NT2/D1 (cell line): ENCODE results near the gene AFMID.

ENCODE experiments used
- SUZ12 ChIP-seq: IDR thresholded peaks from 2 replicates; pipeline ENCODE4 v1.6.1; 2011; ENCODE audit not compliant: insufficient read length, insufficient read depth; ENCODE audit errors: extremely low read depth
- YY1 ChIP-seq: IDR thresholded peaks from 2 replicates; pipeline ENCODE4 v1.6.1; 2011; ENCODE audit not compliant: insufficient read length, insufficient read depth
- ZNF274 ChIP-seq: IDR thresholded peaks from 2 replicates; pipeline ENCODE4 v1.6.1; 2011; ENCODE audit warnings: mild to moderate bottlenecking, low read depth, low read length

GRCh38 chr17:78233678-78234077, 46.5 kb downstream of the AFMID start:
- TF ChIP-seq SUZ12, result no peak
- no peak for TF ChIP-seq ZNF274
- TF ChIP-seq YY1, result no peak
